ENCODE results near the gene CYP2A7. TPM values are rescaled to one million over a fixed set of nuclear protein-coding genes. Genes with fewer than 3 reads are reported as not detected.
"Not testable (repeated sequence)": the region's sequence is repeated elsewhere in the genome, so short reads cannot be mapped to it uniquely, and the experiment has no call there.

CYP2A7 gene
- total RNA-seq, 3 donors from 2014 or later (not counting 1 experiment from before 2014, with no cell fraction given) = not detected

DNA sequence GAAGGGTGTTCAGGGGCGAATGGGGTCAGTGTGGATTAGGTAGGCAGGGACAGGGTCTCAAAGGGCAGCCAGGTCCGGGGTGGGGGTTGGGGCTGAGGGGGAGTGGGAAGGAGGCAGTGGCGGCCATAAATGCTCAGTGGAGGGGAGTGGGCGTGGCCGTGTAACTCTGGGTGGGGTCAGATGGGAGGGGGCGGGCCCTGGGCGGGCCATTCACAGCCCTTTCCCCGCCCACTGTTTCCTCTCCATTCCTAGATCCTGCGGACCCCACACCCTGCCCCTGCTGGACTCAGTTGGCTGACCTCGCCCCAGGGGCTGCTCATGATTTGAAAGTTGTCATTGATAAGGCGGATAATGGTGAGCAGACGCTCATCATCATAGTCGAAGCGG is 55.7 kb downstream of the CYP2A7 start:
- not testable (repeated sequence) for H3K27me3 Mint-ChIP-seq (ENCODE audit: low read depth in 2 of 2); DNase-seq; H3K36me3 Mint-ChIP-seq; H3K36me3 ChIP-seq (ENCODE audit: control insufficient read depth, insufficient read depth, low read length); H3K9me3 Mint-ChIP-seq; H3K4me3 ChIP-seq (ENCODE audit: low read length); H3K27me3 ChIP-seq (ENCODE audit: control insufficient read depth, insufficient read depth, low read length); H3K9me3 ChIP-seq (ENCODE audit: control insufficient read depth, insufficient read depth, low read length)
- peaks cover 53% of the 10 kb centered on the region for H3K4me1 ChIP-seq (ENCODE audit: control insufficient read depth, insufficient read depth, low read length)
- H3K27ac ChIP-seq (ENCODE audit: low read length) = peak overlapping the region; percentile 79
- WGBS (ENCODE audit: insufficient coverage) = 100% methylated on average over 7 of the region's 14 CpGs
- intact Hi-C loops (cut with micrococcal nuclease) = loop anchor here (1.0 to 10.0 kb wide), 5 partner anchors 28 to 478 kb away; partner anchors contain the start of gene HNRNPUL1
- Mint-ChIP-seq H3K4me3 (peak overlapping the region; percentile 48), H3K4me1 (peaks cover 41 to 59% of the 10 kb centered on the region in 2 donors), H3K27ac (peak overlapping the region; percentile 85 to 92)
- peak in 2 of 3 donors; percentile 1 to 2 for ATAC-seq

DNA sequence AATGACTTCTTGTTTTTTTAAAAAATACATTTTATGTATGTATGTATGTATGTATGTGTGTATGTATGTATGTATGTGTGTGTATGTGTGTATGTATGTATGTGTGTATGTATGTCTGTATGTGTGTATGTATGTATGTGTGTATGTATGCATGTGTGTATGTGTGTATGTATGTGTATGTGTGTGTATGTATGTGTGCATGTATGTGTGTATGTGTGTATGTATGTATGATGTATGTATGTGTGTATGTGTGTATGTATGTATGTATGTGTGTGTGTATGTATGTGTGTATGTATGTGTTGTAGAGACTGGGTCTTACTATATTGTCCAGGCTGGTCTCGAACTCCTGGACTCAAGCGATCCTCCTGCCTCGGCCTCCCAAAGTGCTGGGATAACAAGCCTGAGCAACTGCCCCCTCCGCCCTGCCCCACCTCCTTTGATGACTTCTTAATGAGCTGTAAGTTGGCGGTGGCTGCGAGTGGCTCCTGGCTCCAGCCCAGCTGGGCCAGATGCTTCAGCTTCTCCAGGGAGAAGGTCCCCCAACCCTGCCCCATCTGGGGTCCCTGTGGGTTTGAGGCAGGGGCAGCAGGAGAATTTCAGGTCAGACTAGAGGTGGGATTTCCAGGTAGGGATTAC is 56.5 kb downstream of the CYP2A7 start:
- H3K27ac ChIP-seq (ENCODE audit: low read length); H3K36me3 ChIP-seq (ENCODE audit: control insufficient read depth, insufficient read depth, low read length); H3K4me3 ChIP-seq (ENCODE audit: low read length); H3K36me3 Mint-ChIP-seq; H3K27me3 Mint-ChIP-seq (ENCODE audit: low read depth in 2 of 2); DNase-seq; H3K9me3 ChIP-seq (ENCODE audit: control insufficient read depth, insufficient read depth, low read length); H3K27me3 ChIP-seq (ENCODE audit: control insufficient read depth, insufficient read depth, low read length); H3K9me3 Mint-ChIP-seq; ATAC-seq: not testable (repeated sequence)
- peak overlapping the region; percentile 51 for H3K4me3 Mint-ChIP-seq
- intact Hi-C loops (cut with micrococcal nuclease) = loop anchor here (1.0 to 10.0 kb wide), 5 partner anchors 27 to 479 kb away; partner anchors contain the start of gene HNRNPUL1
- peaks cover 53% of the 10 kb centered on the region for H3K4me1 ChIP-seq (ENCODE audit: control insufficient read depth, insufficient read depth, low read length)
- 100% methylated on average over 4 of the region's 6 CpGs for WGBS (ENCODE audit: insufficient coverage)
- peak overlapping the region; percentile 85 to 92 for H3K27ac Mint-ChIP-seq
- peaks cover 41 to 59% of the 10 kb centered on the region in 2 donors for H3K4me1 Mint-ChIP-seq

Other genes starting within 250 kb of the CYP2A7 start
- gene NUMBL, start 191.6 kb downstream of the CYP2A7 start, total RNA-seq = 10 to 100 TPM in 2 of 3 donors, 1 to 10 TPM in 1; 9.9 to 19.5 (median 10.2) TPM
- 10 to 100 TPM; 31.8 to 46.7 (median 39.6) TPM for gene COQ8B, start 165.3 kb downstream of the CYP2A7 start, total RNA-seq
- gene ITPKC, start 165.1 kb downstream of the CYP2A7 start, total RNA-seq = 10 to 100 TPM in 2 of 3 donors, 1 to 10 TPM in 1; 8.7 to 11.1 (median 11.0) TPM
- 1 to 10 TPM; 5.9 to 9.6 (median 8.2) TPM for gene ACTMAP, start 131.8 kb downstream of the CYP2A7 start, total RNA-seq
- gene SNRPA, start 131.0 kb downstream of the CYP2A7 start, total RNA-seq = 10 to 100 TPM; 56.2 to 65.9 (median 60.9) TPM
- not detected for gene MIA, start 106.7 kb downstream of the CYP2A7 start, total RNA-seq
- 10 to 100 TPM; 97.8 to 99.8 (median 98.6) TPM for gene RAB4B, start 104.0 kb downstream of the CYP2A7 start, total RNA-seq
- gene EGLN2, start 83.0 kb downstream of the CYP2A7 start, total RNA-seq = 100 to 1,000 TPM; 104 to 156 (median 151) TPM
- gene CYP2A6, start 31.8 kb downstream of the CYP2A7 start, total RNA-seq = not detected
- gene CYP2B6, start 109.1 kb upstream of the CYP2A7 start, total RNA-seq = not detected
- gene CYP2A13, start 206.2 kb upstream of the CYP2A7 start, total RNA-seq = not detected
- 1 to 10 TPM in 2 of 3 donors, under 1 TPM in 1; 0.93 to 4.7 (median 4.5) TPM for gene CYP2F1, start 232.2 kb upstream of the CYP2A7 start, total RNA-seq

All from natural killer cell (primary cell).